Measurements from ENCODE around the gene STAU1.

Gene STAU1

GRCh38 chr20:49074521-49074920 lies 113.6 kb downstream of the STAU1 start:
- TF ChIP-seq OSR1 (CRISPR knock-in tag; IDR thresholded peaks at IDR 0.05) (no peak), BACH2 (CRISPR knock-in tag; IDR thresholded peaks at IDR 0.05; ENCODE audit: borderline replicate concordance) (no peak), POU6F1 (CRISPR knock-in tag; IDR thresholded peaks at IDR 0.05; ENCODE audit: borderline replicate concordance, low read depth) (no peak), ZNF8 (CRISPR knock-in tag; IDR thresholded peaks at IDR 0.05) (no peak), ZNF70 (CRISPR knock-in tag; IDR thresholded peaks at IDR 0.05) (no peak), TOX (CRISPR knock-in tag; IDR thresholded peaks at IDR 0.05; ENCODE audit: borderline replicate concordance) (no peak), TCF4 (CRISPR knock-in tag; IDR thresholded peaks at IDR 0.05; ENCODE audit: borderline replicate concordance) (no peak), ZNF565 (CRISPR knock-in tag; conservative IDR thresholded peaks at IDR 0.05; ENCODE audit: low read depth) (no peak), SNAI2 (CRISPR knock-in tag; IDR thresholded peaks at IDR 0.05) (no peak), PPARA (CRISPR knock-in tag; IDR thresholded peaks at IDR 0.05; ENCODE audit: borderline replicate concordance) (no peak), ZC3H10 (CRISPR knock-in tag; IDR thresholded peaks at IDR 0.05) (no peak)
- no peak for ATAC-seq
